Endothelial cell of umbilical vein (primary cell): ENCODE results near the gene SAC3D1. TPM values are rescaled to one million over a fixed set of nuclear protein-coding genes. Genes with fewer than 3 reads are reported as not detected.

Experiments used
- BruUV-seq: library from RNA; stranded (reverse); fragments of 400-500 nt; replicated peaks from 2 replicates; lab custom pipeline; 2021; lab: Mats Ljungman, UMichigan
- CTCF ChIA-PET: fragments of 300-600, 350-600 bp; sonication (Branson Sonifier 250); formaldehyde crosslinking; loops from one replicate; lab custom pipeline; 2021; ENCODE audit warnings: antibody characterized with exemption, inconsistent platforms; lab: Charles Lee
- POLR2A ChIA-PET: fragments of 300-600, 350-600 bp; sonication (Branson Sonifier 250); formaldehyde crosslinking; loops from one replicate; lab custom pipeline; 2021; ENCODE audit warnings: antibody characterized with exemption, inconsistent platforms; lab: Charles Lee
- DNase-seq: peaks from one replicate; pipeline ENCODE4 v3.0.0-alpha.2; 2011; ENCODE audit warnings: low read depth, low spot score
- FAIRE-seq: peaks from 2 replicates; lab custom pipeline; 2011; peaks lifted over from hg19 to GRCh38; lab: Jason Lieb, UNC
- H2AFZ ChIP-seq: 2 replicates; pipeline ENCODE4 v1.6.0; 2012; ENCODE audit warnings: low read depth, low read length, control low read depth, inconsistent platforms
- H3K27ac ChIP-seq: 2 replicates; pipeline ENCODE4 v1.5.1; 2011; ENCODE audit warnings: low read depth, mild to moderate bottlenecking, control low read depth, low read length, moderate library complexity; ENCODE audit not compliant: insufficient read depth
- H3K27me3 ChIP-seq, 2 experiments: 2 replicates each; pipeline versions ENCODE4 v1.6.0 to v1.6.1; 2011; ENCODE audit warnings: low read length in 2 of 2, mixed read lengths in 1 of 2; ENCODE audit not compliant: control insufficient read depth in 2 of 2, insufficient read depth in 2 of 2
- H3K36me3 ChIP-seq, 2 experiments: 2 replicates in 1 of 2; 3 replicates in 1 of 2; pipeline ENCODE4 v1.5.1; 2011; ENCODE audit warnings: low read length in 2 of 2, mild to moderate bottlenecking in 1 of 2, moderate library complexity in 1 of 2; ENCODE audit not compliant: control insufficient read depth in 2 of 2, insufficient read depth in 2 of 2; ENCODE audit errors: extremely low read depth in 1 of 2
- H3K4me1 ChIP-seq: 3 replicates; pipeline ENCODE4 v1.5.1; 2011; ENCODE audit warnings: mild to moderate bottlenecking, low read length; ENCODE audit not compliant: control insufficient read depth, insufficient read depth; ENCODE audit errors: extremely low read depth
- H3K4me2 ChIP-seq: 2 replicates; pipeline ENCODE4 v1.6.1; 2011; ENCODE audit warnings: low read length, control low read depth, mixed read lengths; ENCODE audit not compliant: insufficient read depth
- H3K4me3 ChIP-seq, 3 experiments: fragments of 200-600 bp in 1 of 3; sonication (generic), shearing (Covaris generic) in 1 of 3; replicated peaks in 1 of 3; 2 replicates each; pipeline ENCODE4 v1.5.1; 2011 to 2016; ENCODE audit warnings: control low read depth in 3 of 3, low read length in 3 of 3, mild to moderate bottlenecking in 2 of 3, inconsistent platforms in 1 of 3, low read depth in 1 of 3, moderate library complexity in 1 of 3; ENCODE audit not compliant: insufficient read depth in 1 of 3
- H3K79me2 ChIP-seq: 2 replicates; pipeline ENCODE4 v1.6.0; 2012; ENCODE audit warnings: low read length, inconsistent platforms; ENCODE audit not compliant: control insufficient read depth, insufficient read depth
- H3K9ac ChIP-seq: replicated peaks from 2 replicates; pipeline ENCODE3; 2011; ENCODE audit warnings: low read length, control low read depth; ENCODE audit not compliant: insufficient read depth; ENCODE audit errors: extremely low read depth
- H3K9me1 ChIP-seq: replicated peaks from 3 replicates; pipeline ENCODE4 v1.6.0; 2011; ENCODE audit warnings: mild to moderate bottlenecking, low read length; ENCODE audit not compliant: control insufficient read depth, insufficient read depth; ENCODE audit errors: extremely low read depth
- H3K9me3 ChIP-seq: replicated peaks from 2 replicates; pipeline ENCODE4 v1.5.1; 2012; ENCODE audit warnings: low read length, inconsistent platforms; ENCODE audit not compliant: control insufficient read depth, insufficient read depth
- H4K20me1 ChIP-seq: replicated peaks from 2 replicates; pipeline ENCODE3; 2011; ENCODE audit warnings: mild to moderate bottlenecking, low read length; ENCODE audit not compliant: control insufficient read depth, insufficient read depth; ENCODE audit errors: extremely low read depth
- CTCF ChIP-seq, 2 donors: IDR thresholded peaks; 1 replicate in 1 of 2; 2 replicates in 1 of 2; pipeline ENCODE4 v1.5.1; 2011; ENCODE audit warnings: low read length in 2 of 2, mild to moderate bottlenecking in 2 of 2, moderate library complexity in 2 of 2, control low read depth in 1 of 2, inconsistent platforms in 1 of 2, low read depth in 1 of 2; ENCODE audit not compliant: insufficient read depth in 1 of 2; ENCODE audit errors: extremely low read depth in 1 of 2
- EZH2 ChIP-seq: IDR thresholded peaks from 2 replicates; pipeline ENCODE4 v1.6.1; 2012; ENCODE audit warnings: borderline replicate concordance, low read depth, mild to moderate bottlenecking, moderate library complexity, low read length, inconsistent platforms; ENCODE audit not compliant: severe bottlenecking
- FOS ChIP-seq: IDR thresholded peaks from 2 replicates; pipeline ENCODE4 v1.6.1; 2011; ENCODE audit warnings: mild to moderate bottlenecking, low read length, moderate library complexity, borderline replicate concordance; ENCODE audit not compliant: insufficient read depth
- GATA2 ChIP-seq: IDR thresholded peaks from 2 replicates; pipeline ENCODE4 v1.7.0; 2011; ENCODE audit warnings: low read depth, mild to moderate bottlenecking, moderate library complexity, mixed read lengths, low read length; ENCODE audit not compliant: insufficient read length, insufficient read depth
- JUN ChIP-seq: IDR thresholded peaks from 2 replicates; pipeline ENCODE4 v1.6.1; 2011; ENCODE audit warnings: borderline replicate concordance, low read depth; ENCODE audit not compliant: insufficient read length, insufficient read depth
- MAX ChIP-seq: IDR thresholded peaks from 2 replicates; pipeline ENCODE4 v1.6.1; 2011; ENCODE audit not compliant: insufficient read depth, insufficient read length
- MYC ChIP-seq: IDR thresholded peaks from one replicate; pipeline ENCODE4 v1.6.1; 2011; ENCODE audit warnings: mild to moderate bottlenecking, low read depth, low read length
- POLR2A ChIP-seq: IDR thresholded peaks from 2 replicates; pipeline ENCODE4 v1.6.1; 2012; ENCODE audit warnings: low read depth, mild to moderate bottlenecking, control low read depth, low read length
- POLR2AphosphoS5 ChIP-seq: IDR thresholded peaks from 2 replicates; pipeline ENCODE4 v1.6.1; 2012; ENCODE audit warnings: low read depth, mild to moderate bottlenecking, control low read depth, low read length, moderate library complexity; ENCODE audit not compliant: insufficient read depth
- dilution Hi-C: fragments of 300-500 bp; cut with MboI; formaldehyde crosslinking; loops from one replicate; pipeline ENCODE4 v1.15.0; 2019; ENCODE audit warnings: low sequenced_read_pairs; ENCODE audit not compliant: extremely low pct_ligation_motif_present
- intact Hi-C: fragments of 100-400 bp; cut with micrococcal nuclease; formaldehyde crosslinking; loops from one replicate; pipeline ENCODE4 v1.10.0; 2022
- polyA plus RNA-seq, 4 experiments: library from polyadenylated mRNA; depleted of rRNA in 3 of 4; stranded (reverse) in 3 of 4; unstranded in 1 of 4; fragments of >200 nt; gene quantifications; 2 replicates each; pipeline versions ENCODE4 v1.2.1 to v1.2.3, GENCODE V29; 2011 to 2012; ENCODE audit warnings: missing spikeins in 1 of 4
- total RNA-seq: library from RNA; stranded (reverse); gene quantifications from 2 replicates; pipeline ENCODE4 v1.2.3, GENCODE V29; 2021

Gene SAC3D1
- total and polyA plus RNA-seq, 2 donors (not counting 3 experiments of a cell fraction or from before 2014, with no cell fraction given), result 16.6 to 17.0 TPM

GRCh38 chr11:65085446-65085845 lies 44.4 kb downstream of the SAC3D1 start:
- Histone ChIP-seq H3K36me3 (peaks cover 5 to 28% of the 10 kb centered on the region in 2 experiments), H3K27ac (no peak overlapping the region), H3K4me1 (peaks cover 17% of the 10 kb centered on the region), H4K20me1 (no peaks in the 10 kb centered on the region), H3K9ac (no peak overlapping the region), H3K9me3 (no peaks in the 10 kb centered on the region), H3K4me3 (no peak overlapping the region), H3K27me3 (no peaks in the 10 kb centered on the region), H3K79me2 (peaks cover 34% of the 10 kb centered on the region), H2AFZ (no peak overlapping the region), H3K9me1 (no peaks in the 10 kb centered on the region), H3K4me2 (no peak overlapping the region)
- POLR2A ChIA-PET, result interaction anchor here (0.6 to 2.0 kb wide), 2 partner anchors 16 to 37 kb away, joined by 4 to 6 read pairs; partner anchors contain the start of genes FAU and MRPL49
- intact Hi-C loops (loop anchor here (2.0 kb wide), 1 partner anchor 25 kb away; the partner anchor contains the start of gene TM7SF2), dilution Hi-C loops (no loop called here)
- no peak for DNase-seq
- CTCF ChIA-PET, result no interaction called here
- BruUV-seq, result no TSS peak
- FAIRE-seq, result no peak
- no peak for TF ChIP-seq POLR2AphosphoS5
- TF ChIP-seq EZH2, result no peak
- no peak for TF ChIP-seq JUN
- no peak for TF ChIP-seq POLR2A
- no peak for TF ChIP-seq MAX
- TF ChIP-seq FOS, result no peak

- peaks cover 5 to 28% of the 10 kb centered on the region in 2 experiments for H3K36me3 ChIP-seq
- no peak for TF ChIP-seq FOS
- no peak for TF ChIP-seq EZH2
- TF ChIP-seq GATA2, result no peak
- no peak for TF ChIP-seq MYC
- no peak for TF ChIP-seq JUN
- no peak for TF ChIP-seq MAX
- no peak for TF ChIP-seq CTCF (IDR thresholded peaks at IDR 0.05; ENCODE audit: extremely low read depth in 1 of 2, insufficient read depth in 1 of 2, low read depth in 1 of 2, low read length in 2 of 2)
- TF ChIP-seq POLR2A, result no peak
- TF ChIP-seq POLR2AphosphoS5, result no peak
- FAIRE-seq (no peak), DNase-seq (no peak)
- H3K4me3 ChIP-seq, result no peak overlapping the region
- H3K4me1 ChIP-seq, result peaks cover 17% of the 10 kb centered on the region
- no peak overlapping the region for H2AFZ ChIP-seq
- H3K4me2 ChIP-seq, result no peak overlapping the region
- CTCF ChIA-PET, result no interaction called here
- intact Hi-C loops, result no loop called here
- no peak overlapping the region for H3K9ac ChIP-seq
- peaks cover 27% of the 10 kb centered on the region for H3K79me2 ChIP-seq
- POLR2A ChIA-PET, result interaction anchor here (2.0 kb wide), 1 partner anchor 36 kb away, joined by 6 read pairs; the partner anchor contains the start of genes FAU and MRPL49
- H4K20me1 ChIP-seq, result no peaks in the 10 kb centered on the region
- no peaks in the 10 kb centered on the region for H3K27me3 ChIP-seq
- BruUV-seq, result no TSS peak
- dilution Hi-C loops, result no loop called here
- no peaks in the 10 kb centered on the region for H3K9me3 ChIP-seq
- no peaks in the 10 kb centered on the region for H3K9me1 ChIP-seq
- H3K27ac ChIP-seq, result no peak overlapping the region
Observed at GRCh38 chr11:65086809-65087208, 45.8 kb downstream of the SAC3D1 start.
